Limb (tissue), 2 donors: Measurements from ENCODE around the gene ZIC2.

Experiments
- DNase-seq, 2 donors: peaks; one replicate each; pipeline ENCODE4 v3.0.0-alpha.2; 2016; ENCODE audit errors: extremely low spot score in 2 of 2

ZIC2 gene

GRCh38 chr13:99985886-99986527, 4.4 kb downstream of the ZIC2 start:
- no peak for DNase-seq

GRCh38 chr13:99986741-99987140, 5.2 kb downstream of the ZIC2 start:
- peak in 1 of 2 donors; percentile 56 for DNase-seq

GRCh38 chr13:99987154-99988019, 5.8 kb downstream of the ZIC2 start:
- peak in 1 of 2 donors; percentile 63 for DNase-seq

GRCh38 chr13:99988529-99989275, 7.1 kb downstream of the ZIC2 start:
- DNase-seq = peak in 1 of 2 donors; percentile 49

- peak in 1 of 2 donors; percentile 46 for DNase-seq
Measured at GRCh38 chr13:99989276-99990125, 7.9 kb downstream of the ZIC2 start.

- peak in 1 of 2 donors; percentile 56 for DNase-seq
Measured at GRCh38 chr13:99990126-99990977, 8.8 kb downstream of the ZIC2 start.

GRCh38 chr13:99991013-99991827, 9.6 kb downstream of the ZIC2 start:
- DNase-seq = peak in 1 of 2 donors; percentile 46

GRCh38 chr13:99991828-99992775, 10.5 kb downstream of the ZIC2 start:
- peak in 1 of 2 donors; percentile 47 for DNase-seq

GRCh38 chr13:99992949-99993351, 11.4 kb downstream of the ZIC2 start:
- no peak for DNase-seq

- peak; percentile 18 to 52 for DNase-seq
Measured at GRCh38 chr13:99993660-99994637, 12.4 kb downstream of the ZIC2 start.

- no peak for DNase-seq
Measured at GRCh38 chr13:99994638-99995020, 13.0 kb downstream of the ZIC2 start.

- peak in 1 of 2 donors; percentile 10 for DNase-seq
Measured at GRCh38 chr13:99995104-99995588, 13.6 kb downstream of the ZIC2 start.

- DNase-seq = peak; percentile 39 to 64
Measured at GRCh38 chr13:99995589-99996380, 14.2 kb downstream of the ZIC2 start.

- no peak for DNase-seq
Measured at GRCh38 chr13:99996381-99996973, 14.9 kb downstream of the ZIC2 start.

GRCh38 chr13:99997702-99998214, 16.2 kb downstream of the ZIC2 start:
- no peak for DNase-seq
